NCI-H2107 (cell line): ENCODE results near the gene FAM110D.

Experiments used
- DNase-seq: peaks from one replicate; lab custom pipeline; 2025; lab: John Stamatoyannopoulos, UW

Gene FAM110D

GRCh38 chr1:26189331-26189730 lies 30.5 kb downstream of the FAM110D start:
- DNase-seq = no peak

GRCh38 chr1:26189751-26190275 lies 30.9 kb downstream of the FAM110D start:
- DNase-seq = no peak

GRCh38 chr1:26190373-26190987 lies 31.6 kb downstream of the FAM110D start, which contains the start of gene CATSPER4:
TSS of gene CATSPER4 (plus strand) at chr1:26190602. CDS start at chr1:26190628, 26 bp downstream.
- DNase-seq = no peak

GRCh38 chr1:26191739-26192138 lies 32.9 kb downstream of the FAM110D start:
- DNase-seq = no peak

- DNase-seq = no peak
Measured at GRCh38 chr1:26195805-26196204, 36.9 kb downstream of the FAM110D start.

- no peak for DNase-seq
Measured at GRCh38 chr1:26197301-26197700, 38.4 kb downstream of the FAM110D start.

GRCh38 chr1:26197813-26198212 lies 38.9 kb downstream of the FAM110D start:
- no peak for DNase-seq

GRCh38 chr1:26200413-26200812 lies 41.5 kb downstream of the FAM110D start:
- DNase-seq = no peak

GRCh38 chr1:26203642-26204318 lies 44.9 kb downstream of the FAM110D start:
- DNase-seq = no peak

GRCh38 chr1:26210147-26210870 lies 51.4 kb downstream of the FAM110D start:
- DNase-seq = no peak

GRCh38 chr1:26212726-26213125 lies 53.8 kb downstream of the FAM110D start:
- no peak for DNase-seq

GRCh38 chr1:26213335-26213905 lies 54.5 kb downstream of the FAM110D start:
- no peak for DNase-seq
